ENCODE results near the gene ABTB2. TPM values are rescaled to one million over a fixed set of nuclear protein-coding genes. Genes with fewer than 3 reads are reported as not detected.
A peak's percentile ranks its signal among the peaks of the same experiment; 100 is the strongest.

Gene ABTB2
- total and polyA plus RNA-seq, 7 experiments from 2014 or later, result 0.03 to 5.3 (median 0.26) TPM

GRCh38 chr11:34317666-34318065 lies 40.1 kb downstream of the ABTB2 start:
- H3K4me3 ChIP-seq (ENCODE audit: low read length), result no peak overlapping the region
- no peaks in the 10 kb centered on the region for H3K9me3 ChIP-seq (ENCODE audit: control insufficient read depth in 2 of 3, low read length in 3 of 3)
- no peak overlapping the region for H3K27ac ChIP-seq (ENCODE audit: low read depth, low read length)
- H3K9me3 Mint-ChIP-seq, result no peaks in the 10 kb centered on the region
- H3K27ac Mint-ChIP-seq, result peak overlapping the region in 1 of 9 donors; percentile 42
- ATAC-seq (no peak), DNase-seq (no peak)
- H3K36me3 ChIP-seq (ENCODE audit: control insufficient read depth in 2 of 3, insufficient read depth in 3 of 3, low read length in 3 of 3), result no peaks in the 10 kb centered on the region
- no peaks in the 10 kb centered on the region for H3K27me3 ChIP-seq (ENCODE audit: control insufficient read depth in 2 of 2, insufficient read depth in 2 of 2, low read length in 2 of 2)
- H3K4me3 Mint-ChIP-seq, result no peak overlapping the region
- CTCF ChIA-PET, result no interaction called here
- H3K36me3 Mint-ChIP-seq, result no peaks in the 10 kb centered on the region
- peaks cover 0 to 6% (median 0%) of the 10 kb centered on the region in 5 donors for H3K27me3 Mint-ChIP-seq
- intact Hi-C loops (cut with micrococcal nuclease), result no loop called here
- H3K4me1 Mint-ChIP-seq, result peaks cover 0 to 19% (median 14%) of the 10 kb centered on the region in 7 donors
- H3K4me1 ChIP-seq (ENCODE audit: control insufficient read depth in 2 of 2, insufficient read depth in 2 of 2, low read length in 2 of 2), result peaks cover 0 to 9% of the 10 kb centered on the region in 2 donors
- POLR2A ChIA-PET, result no interaction called here

DNA sequence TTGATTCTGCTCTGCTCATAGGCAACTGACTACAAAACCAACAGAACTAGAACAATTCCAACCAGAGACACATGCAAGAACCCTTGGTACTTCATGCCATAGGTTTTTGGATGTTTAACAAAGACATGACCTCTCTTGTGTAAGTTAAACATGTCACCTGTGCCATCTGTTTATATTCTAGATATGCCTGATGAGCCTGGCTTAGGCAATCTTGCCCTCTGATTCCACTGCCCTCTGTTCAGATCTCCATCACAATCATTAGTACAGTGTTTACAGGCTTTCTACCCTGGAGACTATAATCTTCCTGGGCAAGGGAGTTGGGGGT lies 40.8 kb downstream of the ABTB2 start:
- H3K27ac Mint-ChIP-seq, result peak overlapping the region in 1 of 9 donors; percentile 42
- Histone ChIP-seq H3K27ac (ENCODE audit: low read depth, low read length) (no peak overlapping the region), H3K27me3 (ENCODE audit: control insufficient read depth in 2 of 2, insufficient read depth in 2 of 2, low read length in 2 of 2) (no peaks in the 10 kb centered on the region), H3K4me1 (ENCODE audit: control insufficient read depth in 2 of 2, insufficient read depth in 2 of 2, low read length in 2 of 2) (peaks cover 0 to 9% of the 10 kb centered on the region in 2 donors), H3K36me3 (ENCODE audit: control insufficient read depth in 2 of 3, insufficient read depth in 3 of 3, low read length in 3 of 3) (no peaks in the 10 kb centered on the region), H3K4me3 (ENCODE audit: low read length) (no peak overlapping the region), H3K9me3 (ENCODE audit: control insufficient read depth in 2 of 3, low read length in 3 of 3) (no peaks in the 10 kb centered on the region)
- ChIA-PET POLR2A (no interaction called here), CTCF (no interaction called here)
- H3K4me3 Mint-ChIP-seq, result no peak overlapping the region
- H3K27me3 Mint-ChIP-seq, result peaks cover 0 to 6% (median 0%) of the 10 kb centered on the region in 5 donors
- no peaks in the 10 kb centered on the region for H3K36me3 Mint-ChIP-seq
- H3K4me1 Mint-ChIP-seq, result peaks cover 0 to 20% (median 17%) of the 10 kb centered on the region in 7 donors
- no peak for ATAC-seq
- DNase-seq, result no peak
- no peaks in the 10 kb centered on the region for H3K9me3 Mint-ChIP-seq
- intact Hi-C loops (cut with micrococcal nuclease), result no loop called here

- no peak overlapping the region for H3K27ac ChIP-seq (ENCODE audit: low read depth, low read length)
- H3K9me3 ChIP-seq (ENCODE audit: control insufficient read depth in 2 of 3, low read length in 3 of 3), result no peaks in the 10 kb centered on the region
- Mint-ChIP-seq H3K27ac (no peak overlapping the region), H3K27me3 (peaks cover 0 to 4% (median 0%) of the 10 kb centered on the region in 5 donors), H3K36me3 (no peaks in the 10 kb centered on the region), H3K4me1 (peaks cover 0 to 20% (median 17%) of the 10 kb centered on the region in 7 donors), H3K4me3 (no peak overlapping the region), H3K9me3 (no peaks in the 10 kb centered on the region)
- ATAC-seq (no peak), DNase-seq (no peak)
- H3K27me3 ChIP-seq (ENCODE audit: control insufficient read depth in 2 of 2, insufficient read depth in 2 of 2, low read length in 2 of 2), result no peaks in the 10 kb centered on the region
- ChIA-PET CTCF (no interaction called here), POLR2A (no interaction called here)
- H3K36me3 ChIP-seq (ENCODE audit: control insufficient read depth in 2 of 3, insufficient read depth in 3 of 3, low read length in 3 of 3), result no peaks in the 10 kb centered on the region
- H3K4me3 ChIP-seq (ENCODE audit: low read length), result no peak overlapping the region
- intact Hi-C loops (cut with micrococcal nuclease), result no loop called here
- peaks cover 0 to 9% of the 10 kb centered on the region in 2 donors for H3K4me1 ChIP-seq (ENCODE audit: control insufficient read depth in 2 of 2, insufficient read depth in 2 of 2, low read length in 2 of 2)
These were observed 41.3 kb downstream of the ABTB2 start for GRCh38 chr11:34316347-34317035.

GRCh38 chr11:34315394-34315793 lies 42.4 kb downstream of the ABTB2 start:
- POLR2A ChIA-PET, result interaction anchor here (0.5 kb wide), 1 partner anchor 151 kb away, joined by 3 read pairs; no protein-coding TSS in a partner anchor
- Mint-ChIP-seq H3K27ac (no peak overlapping the region), H3K4me1 (peaks cover 4 to 22% (median 18%) of the 10 kb centered on the region in 7 donors), H3K4me3 (no peak overlapping the region), H3K9me3 (no peaks in the 10 kb centered on the region), H3K36me3 (no peaks in the 10 kb centered on the region), H3K27me3 (peaks cover 0 to 4% (median 0%) of the 10 kb centered on the region in 5 donors)
- DNase-seq (no peak), ATAC-seq (no peak)
- no peaks in the 10 kb centered on the region for H3K9me3 ChIP-seq (ENCODE audit: control insufficient read depth in 2 of 3, low read length in 3 of 3)
- no peak overlapping the region for H3K4me3 ChIP-seq (ENCODE audit: low read length)
- H3K27me3 ChIP-seq (ENCODE audit: control insufficient read depth in 2 of 2, insufficient read depth in 2 of 2, low read length in 2 of 2), result no peaks in the 10 kb centered on the region
- intact Hi-C loops (cut with micrococcal nuclease), result no loop called here
- H3K4me1 ChIP-seq (ENCODE audit: control insufficient read depth in 2 of 2, insufficient read depth in 2 of 2, low read length in 2 of 2), result peaks cover 0 to 9% of the 10 kb centered on the region in 2 donors
- CTCF ChIA-PET, result interaction anchor here (0.6 kb wide), 1 partner anchor 48 kb away, joined by 3 read pairs; no protein-coding TSS in a partner anchor
- H3K36me3 ChIP-seq (ENCODE audit: control insufficient read depth in 2 of 3, insufficient read depth in 3 of 3, low read length in 3 of 3), result no peaks in the 10 kb centered on the region
- H3K27ac ChIP-seq (ENCODE audit: low read depth, low read length), result no peak overlapping the region

- CTCF ChIA-PET, result interaction anchor here (0.6 kb wide), 1 partner anchor 48 kb away, joined by 3 read pairs; no protein-coding TSS in a partner anchor
These were observed 42.9 kb downstream of the ABTB2 start for GRCh38 chr11:34314936-34315335.

GRCh38 chr11:34314176-34314575 lies 43.6 kb downstream of the ABTB2 start:
- peaks cover 7 to 33% (median 27%) of the 10 kb centered on the region in 7 donors for H3K4me1 Mint-ChIP-seq
- no peak overlapping the region for H3K27ac Mint-ChIP-seq
- H3K36me3 Mint-ChIP-seq, result no peaks in the 10 kb centered on the region
- no peaks in the 10 kb centered on the region for H3K27me3 ChIP-seq (ENCODE audit: control insufficient read depth in 2 of 2, insufficient read depth in 2 of 2, low read length in 2 of 2)
- peak overlapping the region in 1 of 10 donors; percentile 59 for H3K4me3 Mint-ChIP-seq
- H3K9me3 ChIP-seq (ENCODE audit: control insufficient read depth in 2 of 3, low read length in 3 of 3), result no peaks in the 10 kb centered on the region
- DNase-seq (no peak), ATAC-seq (no peak)
- H3K27me3 Mint-ChIP-seq, result peaks cover 0 to 8% (median 0%) of the 10 kb centered on the region in 5 donors
- H3K36me3 ChIP-seq (ENCODE audit: control insufficient read depth in 2 of 3, insufficient read depth in 3 of 3, low read length in 3 of 3), result no peaks in the 10 kb centered on the region
- peaks cover 0 to 10% of the 10 kb centered on the region in 2 donors for H3K4me1 ChIP-seq (ENCODE audit: control insufficient read depth in 2 of 2, insufficient read depth in 2 of 2, low read length in 2 of 2)
- H3K9me3 Mint-ChIP-seq, result no peaks in the 10 kb centered on the region
- ChIA-PET POLR2A (no interaction called here), CTCF (no interaction called here)
- no peak overlapping the region for H3K4me3 ChIP-seq (ENCODE audit: low read length)
- intact Hi-C loops (cut with micrococcal nuclease), result loop anchor here in 1 of 2 donors (5.0 kb wide), 1 partner anchor 43 kb away; the partner anchor contains the start of gene ABTB2
- no peak overlapping the region for H3K27ac ChIP-seq (ENCODE audit: low read depth, low read length)

More at GRCh38 chr11:34314936-34315335, 42.9 kb downstream of the ABTB2 start:
- H3K4me1 ChIP-seq (ENCODE audit: control insufficient read depth in 2 of 2, insufficient read depth in 2 of 2, low read length in 2 of 2), result peaks cover 0 to 9% of the 10 kb centered on the region in 2 donors
- Mint-ChIP-seq H3K4me3 (no peak overlapping the region), H3K9me3 (no peaks in the 10 kb centered on the region), H3K27ac (no peak overlapping the region), H3K36me3 (no peaks in the 10 kb centered on the region), H3K27me3 (peaks cover 0 to 8% (median 0%) of the 10 kb centered on the region in 5 donors), H3K4me1 (peaks cover 4 to 26% (median 23%) of the 10 kb centered on the region in 7 donors)
- no peak for ATAC-seq
- H3K27ac ChIP-seq (ENCODE audit: low read depth, low read length), result no peak overlapping the region
- intact Hi-C loops (cut with micrococcal nuclease), result loop anchor here in 1 of 2 donors (5.0 kb wide), 1 partner anchor 42 kb away; the partner anchor contains the start of gene ABTB2
- no peaks in the 10 kb centered on the region for H3K9me3 ChIP-seq (ENCODE audit: control insufficient read depth in 2 of 3, low read length in 3 of 3)
- no peak for DNase-seq
- no peak overlapping the region for H3K4me3 ChIP-seq (ENCODE audit: low read length)
- H3K27me3 ChIP-seq (ENCODE audit: control insufficient read depth in 2 of 2, insufficient read depth in 2 of 2, low read length in 2 of 2), result no peaks in the 10 kb centered on the region
- POLR2A ChIA-PET, result no interaction called here
- no peaks in the 10 kb centered on the region for H3K36me3 ChIP-seq (ENCODE audit: control insufficient read depth in 2 of 3, insufficient read depth in 3 of 3, low read length in 3 of 3)
